Calu3 (cell line): ENCODE data around the gene PACS2. TPM values are rescaled to one million over a fixed set of nuclear protein-coding genes. Genes with fewer than 3 reads are reported as not detected.
"Not testable (repeated sequence)": the region's sequence is repeated elsewhere in the genome, so short reads cannot be mapped to it uniquely, and the experiment has no call there.

Experiments
- BruUV-seq: library from RNA; stranded (reverse); fragments of 400-500 nt; replicated peaks from 2 replicates; lab custom pipeline; 2021; lab: Mats Ljungman, UMichigan
- CTCF ChIA-PET: fragments of 300-600 bp; sonication (Branson Sonifier 250); formaldehyde crosslinking; loops from one replicate; lab custom pipeline; 2022; ENCODE audit warnings: antibody characterized with exemption; lab: Charles Lee
- DNase-seq: peaks from one replicate; pipeline ENCODE4 v3.0.0; 2022
- H3K27ac Mint-ChIP-seq: one replicate; pipeline ENCODE4 v1.8.0; 2022; ENCODE audit warnings: mixed read lengths; ENCODE audit not compliant: unreplicated experiment
- H3K27me3 Mint-ChIP-seq: one replicate; pipeline ENCODE4 v1.8.0; 2022; ENCODE audit warnings: mixed read lengths; ENCODE audit not compliant: unreplicated experiment
- H3K36me3 Mint-ChIP-seq: one replicate; pipeline ENCODE4 v1.8.0; 2022; ENCODE audit warnings: mild to moderate bottlenecking, moderate library complexity, mixed read lengths; ENCODE audit not compliant: insufficient read depth, unreplicated experiment
- H3K4me1 Mint-ChIP-seq: one replicate; pipeline ENCODE4 v1.8.0; 2022; ENCODE audit warnings: mild to moderate bottlenecking, low read depth, mixed read lengths; ENCODE audit not compliant: unreplicated experiment
- H3K4me3 Mint-ChIP-seq: one replicate; pipeline ENCODE4 v1.8.0; 2022; ENCODE audit warnings: mild to moderate bottlenecking, low read depth, moderate library complexity, mixed read lengths; ENCODE audit not compliant: unreplicated experiment
- H3K9me3 Mint-ChIP-seq: one replicate; pipeline ENCODE4 v1.8.0; 2022; ENCODE audit warnings: low read depth, mixed read lengths; ENCODE audit not compliant: unreplicated experiment
- CTCF ChIP-seq: fragments of 200-600 bp; IDR thresholded peaks from one replicate; pipeline ENCODE4 v1.8.0; 2022; ENCODE audit warnings: antibody characterized with exemption; ENCODE audit not compliant: unreplicated experiment
- intact Hi-C: fragments of 100-400 bp; cut with micrococcal nuclease; formaldehyde crosslinking; loops from one replicate; pipeline ENCODE4 v1.10.0; 2022; ENCODE audit not compliant: unreplicated experiment
- total RNA-seq: library from RNA; stranded (reverse); gene quantifications from 2 replicates; pipeline ENCODE4 v1.2.3, GENCODE V29; 2022

The PACS2 gene
- total RNA-seq, 1 experiment from 2014 or later, result 77.3 TPM

- Mint-ChIP-seq H3K4me3 (no peak overlapping the region), H3K27ac (no peak overlapping the region), H3K27me3 (no peaks in the 10 kb centered on the region), H3K9me3 (no peaks in the 10 kb centered on the region), H3K36me3 (peaks cover 6% of the 10 kb centered on the region), H3K4me1 (no peaks in the 10 kb centered on the region)
- no TSS peak for BruUV-seq
- no peak for TF ChIP-seq CTCF
- CTCF ChIA-PET, result interaction anchor here (0.5 kb wide), 1 partner anchor 32 kb away, joined by 3 read pairs; no protein-coding TSS in a partner anchor
- DNase-seq, result no peak
- intact Hi-C loops, result no loop called here
Measured at GRCh38 chr14:105332350-105332874, 17.9 kb downstream of the PACS2 start.

GRCh38 chr14:105333020-105333490 lies 18.5 kb downstream of the PACS2 start:
- no peak for TF ChIP-seq CTCF
- no TSS peak for BruUV-seq
- Mint-ChIP-seq H3K36me3 (peaks cover 6% of the 10 kb centered on the region), H3K9me3 (no peaks in the 10 kb centered on the region), H3K4me3 (no peak overlapping the region), H3K27me3 (no peaks in the 10 kb centered on the region), H3K4me1 (no peaks in the 10 kb centered on the region), H3K27ac (no peak overlapping the region)
- intact Hi-C loops, result no loop called here
- no peak for DNase-seq
- CTCF ChIA-PET, result interaction anchor here (0.5 kb wide), 1 partner anchor 32 kb away, joined by 3 read pairs; no protein-coding TSS in a partner anchor

GRCh38 chr14:105333613-105334364 lies 19.2 kb downstream of the PACS2 start:
- CTCF ChIA-PET, result interaction anchor here (0.6 kb wide), 1 partner anchor 28 kb away, joined by 4 read pairs; no protein-coding TSS in a partner anchor
- Mint-ChIP-seq H3K36me3 (peaks cover 6% of the 10 kb centered on the region), H3K4me1 (no peaks in the 10 kb centered on the region), H3K27me3 (no peaks in the 10 kb centered on the region), H3K4me3 (no peak overlapping the region), H3K27ac (no peak overlapping the region), H3K9me3 (no peaks in the 10 kb centered on the region)
- BruUV-seq, result no TSS peak
- no peak for DNase-seq
- intact Hi-C loops, result no loop called here
- TF ChIP-seq CTCF, result no peak

GRCh38 chr14:105334383-105335230 lies 20.1 kb downstream of the PACS2 start:
- Mint-ChIP-seq H3K4me1 (no peaks in the 10 kb centered on the region), H3K27ac (no peak overlapping the region), H3K27me3 (no peaks in the 10 kb centered on the region), H3K9me3 (no peaks in the 10 kb centered on the region), H3K36me3 (peaks cover 6% of the 10 kb centered on the region), H3K4me3 (no peak overlapping the region)
- DNase-seq, result no peak
- CTCF ChIA-PET, result no interaction called here
- no TSS peak for BruUV-seq
- intact Hi-C loops, result no loop called here
- no peak for TF ChIP-seq CTCF

GRCh38 chr14:105335231-105335542 lies 20.6 kb downstream of the PACS2 start:
- BruUV-seq, H3K9me3 Mint-ChIP-seq, DNase-seq, intact Hi-C loops, CTCF ChIA-PET, H3K27ac Mint-ChIP-seq, H3K27me3 Mint-ChIP-seq, H3K4me1 Mint-ChIP-seq, H3K4me3 Mint-ChIP-seq, H3K36me3 Mint-ChIP-seq: not testable (repeated sequence)
